ENCODE measurements around the gene KLHL29.

Gene KLHL29

DNA sequence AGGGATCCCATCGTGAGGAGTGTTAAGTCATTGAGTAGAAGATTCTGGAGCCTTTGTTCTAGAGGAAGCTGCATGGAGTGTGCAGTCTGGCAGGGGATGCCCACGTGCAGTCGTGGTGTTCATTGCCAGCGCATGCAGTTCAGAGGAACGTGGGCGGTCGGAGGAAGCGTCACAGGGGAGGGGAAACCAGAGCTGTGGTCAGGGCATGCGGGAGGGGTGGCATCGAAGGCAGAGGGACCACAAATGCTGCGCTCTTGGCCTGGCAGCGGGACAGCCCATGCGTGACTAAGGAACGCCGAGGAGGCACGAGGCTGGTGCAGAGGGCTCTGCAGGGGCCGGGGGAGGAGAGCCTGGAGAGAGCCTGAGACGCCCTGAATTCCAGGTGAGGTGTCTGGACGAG, 141.1 kb downstream of the KLHL29 start:
- Histone ChIP-seq H3K27ac (ENCODE audit: low read depth, low read length) (no peak overlapping the region), H3K9me3 (ENCODE audit: control insufficient read depth in 1 of 2, low read length in 2 of 2) (no peaks in the 10 kb centered on the region)

DNA sequence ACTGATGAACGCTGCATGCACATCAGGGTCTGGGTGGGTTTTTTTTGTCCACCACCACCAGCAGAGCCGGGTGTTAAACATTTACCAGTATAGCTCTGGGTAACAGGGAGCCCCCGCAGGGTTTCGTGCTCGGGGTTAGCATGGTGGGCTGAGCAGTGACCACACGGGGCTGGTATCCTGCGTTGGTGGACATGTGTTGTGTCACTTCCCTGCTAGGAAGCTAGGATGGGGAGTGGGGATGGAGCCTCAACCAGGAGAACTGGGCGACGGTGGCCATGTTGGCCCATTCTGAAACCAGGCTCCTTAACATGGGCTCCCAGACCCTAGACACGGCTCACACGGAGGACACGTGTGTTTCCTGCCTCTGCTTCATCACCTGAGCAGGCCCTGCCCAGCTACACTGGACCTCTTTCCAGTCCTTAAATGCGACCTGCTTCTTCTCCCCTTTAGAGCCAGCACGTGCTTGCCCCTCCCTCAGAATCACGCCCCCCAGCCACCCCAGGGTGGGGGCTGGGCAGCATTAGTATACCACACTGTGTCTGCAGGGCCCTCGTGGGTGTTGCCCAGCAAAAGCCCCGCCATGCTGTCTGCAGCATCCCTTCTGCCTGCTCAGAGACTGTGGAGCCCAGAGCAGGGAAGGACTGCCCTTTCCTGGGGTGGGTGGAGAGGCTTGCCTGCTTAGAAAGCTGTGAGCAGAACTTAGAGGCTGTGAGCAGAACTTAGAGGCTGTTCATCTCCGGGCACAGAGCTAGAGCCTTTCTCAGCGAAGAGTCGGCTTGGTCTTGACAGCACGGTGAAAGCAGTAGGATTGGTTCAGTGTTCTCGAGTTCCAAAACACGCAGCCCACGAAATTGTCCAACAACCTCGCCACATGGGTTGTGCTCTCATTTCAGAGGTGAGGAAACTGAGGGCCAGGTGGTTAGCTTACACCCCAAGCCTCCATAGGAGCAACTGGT, 142.1 kb downstream of the KLHL29 start:
- Histone ChIP-seq H3K9me3 (ENCODE audit: control insufficient read depth in 1 of 2, low read length in 2 of 2) (no peaks in the 10 kb centered on the region), H3K27me3 (ENCODE audit: control insufficient read depth in 1 of 2, insufficient read depth in 2 of 2, low read length in 2 of 2) (no peaks in the 10 kb centered on the region)

More for the DNA sequence above, 141.1 kb downstream of the KLHL29 start:
- Histone ChIP-seq H3K27me3 (ENCODE audit: control insufficient read depth in 1 of 2, insufficient read depth in 2 of 2, low read length in 2 of 2) (no peaks in the 10 kb centered on the region), H3K36me3 (ENCODE audit: control insufficient read depth in 1 of 2, insufficient read depth in 2 of 2, low read length in 2 of 2) (no peaks in the 10 kb centered on the region), H3K9ac (ENCODE audit: low read depth in 1 of 2, low read length in 2 of 2) (no peak overlapping the region), H3K4me3 (ENCODE audit: low read depth in 1 of 2, low read length in 2 of 2) (no peak overlapping the region), H3K4me1 (ENCODE audit: control insufficient read depth in 1 of 2, insufficient read depth in 2 of 2, low read length in 2 of 2) (peaks cover 0 to 4% of the 10 kb centered on the region in 2 donors)

GRCh38 chr2:23528171-23528570, 143.2 kb downstream of the KLHL29 start:
- no peak overlapping the region for H3K27ac ChIP-seq (ENCODE audit: low read depth, low read length)
- no peaks in the 10 kb centered on the region for H3K9me3 ChIP-seq (ENCODE audit: control insufficient read depth in 1 of 2, low read length in 2 of 2)
- no peak overlapping the region for H3K9ac ChIP-seq (ENCODE audit: low read depth in 1 of 2, low read length in 2 of 2)
- peaks cover 7 to 13% of the 10 kb centered on the region in 2 donors for H3K4me1 ChIP-seq (ENCODE audit: control insufficient read depth in 1 of 2, insufficient read depth in 2 of 2, low read length in 2 of 2)
- no peaks in the 10 kb centered on the region for H3K27me3 ChIP-seq (ENCODE audit: control insufficient read depth in 1 of 2, insufficient read depth in 2 of 2, low read length in 2 of 2)
- H3K4me3 ChIP-seq (ENCODE audit: low read depth in 1 of 2, low read length in 2 of 2): no peak overlapping the region
- H3K36me3 ChIP-seq (ENCODE audit: control insufficient read depth in 1 of 2, insufficient read depth in 2 of 2, low read length in 2 of 2): no peaks in the 10 kb centered on the region

More for the DNA sequence above, 142.1 kb downstream of the KLHL29 start:
- Histone ChIP-seq H3K9ac (ENCODE audit: low read depth in 1 of 2, low read length in 2 of 2) (no peak overlapping the region), H3K36me3 (ENCODE audit: control insufficient read depth in 1 of 2, insufficient read depth in 2 of 2, low read length in 2 of 2) (no peaks in the 10 kb centered on the region), H3K27ac (ENCODE audit: low read depth, low read length) (no peak overlapping the region), H3K4me3 (ENCODE audit: low read depth in 1 of 2, low read length in 2 of 2) (no peak overlapping the region), H3K4me1 (ENCODE audit: control insufficient read depth in 1 of 2, insufficient read depth in 2 of 2, low read length in 2 of 2) (peaks cover 4% of the 10 kb centered on the region in 2 donors)

- Histone ChIP-seq H3K27me3 (ENCODE audit: control insufficient read depth in 1 of 2, insufficient read depth in 2 of 2, low read length in 2 of 2) (no peaks in the 10 kb centered on the region), H3K36me3 (ENCODE audit: control insufficient read depth in 1 of 2, insufficient read depth in 2 of 2, low read length in 2 of 2) (no peaks in the 10 kb centered on the region), H3K4me3 (ENCODE audit: low read depth in 1 of 2, low read length in 2 of 2) (no peak overlapping the region), H3K27ac (ENCODE audit: low read depth, low read length) (no peak overlapping the region), H3K4me1 (ENCODE audit: control insufficient read depth in 1 of 2, insufficient read depth in 2 of 2, low read length in 2 of 2) (peaks cover 7 to 13% of the 10 kb centered on the region in 2 donors), H3K9ac (ENCODE audit: low read depth in 1 of 2, low read length in 2 of 2) (no peak overlapping the region), H3K9me3 (ENCODE audit: control insufficient read depth in 1 of 2, low read length in 2 of 2) (no peaks in the 10 kb centered on the region)
Measured at GRCh38 chr2:23528690-23529089, 143.7 kb downstream of the KLHL29 start.

- Histone ChIP-seq H3K4me3 (ENCODE audit: low read depth in 1 of 2, low read length in 2 of 2) (no peak overlapping the region), H3K9me3 (ENCODE audit: control insufficient read depth in 1 of 2, low read length in 2 of 2) (no peaks in the 10 kb centered on the region), H3K27me3 (ENCODE audit: control insufficient read depth in 1 of 2, insufficient read depth in 2 of 2, low read length in 2 of 2) (no peaks in the 10 kb centered on the region), H3K4me1 (ENCODE audit: control insufficient read depth in 1 of 2, insufficient read depth in 2 of 2, low read length in 2 of 2) (peaks cover 7 to 10% of the 10 kb centered on the region in 2 donors), H3K9ac (ENCODE audit: low read depth in 1 of 2, low read length in 2 of 2) (no peak overlapping the region), H3K27ac (ENCODE audit: low read depth, low read length) (no peak overlapping the region), H3K36me3 (ENCODE audit: control insufficient read depth in 1 of 2, insufficient read depth in 2 of 2, low read length in 2 of 2) (no peaks in the 10 kb centered on the region)
Measured at GRCh38 chr2:23529659-23530058, 144.7 kb downstream of the KLHL29 start.

DNA sequence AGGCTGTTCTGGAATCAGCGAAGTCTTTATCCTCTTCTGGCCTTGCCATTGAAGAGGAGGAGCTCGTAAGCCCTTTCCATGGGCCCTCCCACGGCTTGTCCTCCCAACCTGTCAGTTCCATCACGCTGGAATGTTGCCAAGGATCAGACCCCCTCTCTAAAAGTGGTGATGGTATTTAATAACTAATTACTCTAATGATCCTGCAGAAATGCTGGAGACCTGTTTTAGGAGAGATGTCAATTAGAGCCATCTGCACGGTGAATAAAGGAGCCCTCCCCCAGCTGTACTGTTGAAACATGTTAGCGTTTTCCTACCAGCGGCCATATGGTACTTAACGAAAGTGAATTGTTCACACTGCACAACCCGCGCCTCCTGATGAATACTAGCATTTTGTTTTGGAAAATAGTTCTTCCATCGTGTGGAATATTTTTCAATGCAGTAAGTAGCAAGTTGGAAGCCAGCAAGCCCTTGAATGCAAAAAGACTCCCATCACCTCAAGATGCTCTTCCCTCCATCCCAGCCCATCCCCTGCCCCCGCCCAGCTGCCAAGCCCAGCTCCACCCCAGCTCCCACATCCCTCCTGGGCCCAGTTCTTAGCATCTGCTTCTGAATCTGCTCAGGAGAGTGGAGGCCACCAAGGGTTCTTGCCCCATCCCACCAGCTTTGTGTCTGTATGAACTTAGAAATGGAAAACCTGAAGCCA, 145.4 kb downstream of the KLHL29 start:
- no peaks in the 10 kb centered on the region for H3K27me3 ChIP-seq (ENCODE audit: control insufficient read depth in 1 of 2, insufficient read depth in 2 of 2, low read length in 2 of 2)
- H3K4me1 ChIP-seq (ENCODE audit: control insufficient read depth in 1 of 2, insufficient read depth in 2 of 2, low read length in 2 of 2): peaks cover 7 to 10% of the 10 kb centered on the region in 2 donors
- H3K9me3 ChIP-seq (ENCODE audit: control insufficient read depth in 1 of 2, low read length in 2 of 2): no peaks in the 10 kb centered on the region
- H3K27ac ChIP-seq (ENCODE audit: low read depth, low read length): no peak overlapping the region
- no peak overlapping the region for H3K9ac ChIP-seq (ENCODE audit: low read depth in 1 of 2, low read length in 2 of 2)
- H3K4me3 ChIP-seq (ENCODE audit: low read depth in 1 of 2, low read length in 2 of 2): no peak overlapping the region
- no peaks in the 10 kb centered on the region for H3K36me3 ChIP-seq (ENCODE audit: control insufficient read depth in 1 of 2, insufficient read depth in 2 of 2, low read length in 2 of 2)

DNA sequence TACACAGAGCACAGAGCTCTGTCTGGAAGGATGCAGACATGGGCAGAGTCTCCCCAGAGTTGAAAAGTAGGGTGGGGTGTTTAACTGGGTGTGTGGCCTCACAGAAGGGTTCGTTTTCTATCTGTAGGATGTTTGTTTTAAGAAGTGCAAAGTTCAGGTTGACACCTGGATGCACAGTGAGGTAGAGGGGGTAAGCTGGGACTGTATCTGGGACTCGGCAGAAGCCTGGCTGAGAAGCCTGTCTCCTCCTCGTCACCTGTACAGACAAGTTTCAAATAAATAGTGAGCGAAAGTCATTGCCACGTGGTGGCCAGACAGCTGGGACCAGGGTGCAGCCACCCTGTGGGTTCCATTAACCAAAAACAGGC, 145.9 kb downstream of the KLHL29 start:
- Histone ChIP-seq H3K27me3 (ENCODE audit: control insufficient read depth in 1 of 2, insufficient read depth in 2 of 2, low read length in 2 of 2) (no peaks in the 10 kb centered on the region), H3K9me3 (ENCODE audit: control insufficient read depth in 1 of 2, low read length in 2 of 2) (no peaks in the 10 kb centered on the region), H3K4me3 (ENCODE audit: low read depth in 1 of 2, low read length in 2 of 2) (no peak overlapping the region), H3K36me3 (ENCODE audit: control insufficient read depth in 1 of 2, insufficient read depth in 2 of 2, low read length in 2 of 2) (no peaks in the 10 kb centered on the region), H3K27ac (ENCODE audit: low read depth, low read length) (no peak overlapping the region), H3K9ac (ENCODE audit: low read depth in 1 of 2, low read length in 2 of 2) (no peak overlapping the region), H3K4me1 (ENCODE audit: control insufficient read depth in 1 of 2, insufficient read depth in 2 of 2, low read length in 2 of 2) (peaks cover 7 to 10% of the 10 kb centered on the region in 2 donors)

DNA sequence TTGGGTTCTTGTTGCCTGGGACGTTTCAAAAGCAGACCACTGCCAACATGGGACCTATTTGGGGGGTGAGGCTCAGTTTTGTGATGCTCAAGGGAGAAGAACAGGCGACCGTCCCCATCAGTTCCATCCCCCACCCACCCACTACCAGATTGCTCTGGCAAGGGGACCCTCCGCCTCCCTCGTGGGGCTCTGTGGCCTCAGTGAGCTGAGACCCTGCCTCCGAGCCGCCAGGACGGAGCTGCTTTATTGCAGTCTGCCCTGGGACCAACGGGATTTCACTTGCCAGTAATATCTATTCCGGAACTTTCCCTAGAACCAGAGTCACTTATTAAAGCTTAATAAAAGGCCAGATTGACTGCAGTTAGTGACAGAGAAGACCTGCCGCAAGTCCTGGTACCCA, 146.3 kb downstream of the KLHL29 start:
- H3K4me1 ChIP-seq (ENCODE audit: control insufficient read depth in 1 of 2, insufficient read depth in 2 of 2, low read length in 2 of 2): peaks cover 7 to 10% of the 10 kb centered on the region in 2 donors
- no peak overlapping the region for H3K4me3 ChIP-seq (ENCODE audit: low read depth in 1 of 2, low read length in 2 of 2)
- H3K27ac ChIP-seq (ENCODE audit: low read depth, low read length): no peak overlapping the region
- no peaks in the 10 kb centered on the region for H3K9me3 ChIP-seq (ENCODE audit: control insufficient read depth in 1 of 2, low read length in 2 of 2)
- no peak overlapping the region for H3K9ac ChIP-seq (ENCODE audit: low read depth in 1 of 2, low read length in 2 of 2)
- no peaks in the 10 kb centered on the region for H3K36me3 ChIP-seq (ENCODE audit: control insufficient read depth in 1 of 2, insufficient read depth in 2 of 2, low read length in 2 of 2)
- no peaks in the 10 kb centered on the region for H3K27me3 ChIP-seq (ENCODE audit: control insufficient read depth in 1 of 2, insufficient read depth in 2 of 2, low read length in 2 of 2)

DNA sequence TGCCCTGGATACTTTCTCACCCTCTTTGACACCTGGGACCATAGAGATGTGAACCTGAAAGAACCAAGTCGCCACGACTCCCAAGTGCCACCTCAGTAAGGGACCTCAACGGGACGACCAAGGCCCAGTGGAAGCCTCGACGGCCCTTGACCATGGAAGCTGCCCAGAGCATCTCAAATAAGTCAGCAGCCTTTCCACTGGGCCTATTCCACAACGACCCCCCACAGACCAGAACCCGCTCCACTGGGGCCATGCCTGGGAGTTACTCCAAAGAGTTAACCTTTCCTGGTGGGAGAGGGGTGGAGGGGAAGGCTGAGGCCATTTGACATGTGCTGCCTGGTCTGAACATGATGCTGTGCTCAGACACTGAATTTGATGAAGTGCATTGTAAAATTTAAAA, 146.9 kb downstream of the KLHL29 start:
- no peak overlapping the region for H3K4me3 ChIP-seq (ENCODE audit: low read depth in 1 of 2, low read length in 2 of 2)
- H3K9ac ChIP-seq (ENCODE audit: low read depth in 1 of 2, low read length in 2 of 2): no peak overlapping the region
- H3K27me3 ChIP-seq (ENCODE audit: control insufficient read depth in 1 of 2, insufficient read depth in 2 of 2, low read length in 2 of 2): no peaks in the 10 kb centered on the region
- no peaks in the 10 kb centered on the region for H3K36me3 ChIP-seq (ENCODE audit: control insufficient read depth in 1 of 2, insufficient read depth in 2 of 2, low read length in 2 of 2)
- peaks cover 7 to 10% of the 10 kb centered on the region in 2 donors for H3K4me1 ChIP-seq (ENCODE audit: control insufficient read depth in 1 of 2, insufficient read depth in 2 of 2, low read length in 2 of 2)
- H3K27ac ChIP-seq (ENCODE audit: low read depth, low read length): no peak overlapping the region
- no peaks in the 10 kb centered on the region for H3K9me3 ChIP-seq (ENCODE audit: control insufficient read depth in 1 of 2, low read length in 2 of 2)
